Prostate gland (tissue), 2 donors: ENCODE data around the gene VAMP5.

Experiments used
- CTCF ChIP-seq, 4 experiments: fragments of 200-600 bp in 2 of 4; fragments of 450-650 bp in 2 of 4; sonication (generic) in 2 of 4; IDR thresholded peaks; 1 replicate in 3 of 4; 2 replicates in 1 of 4; pipeline ENCODE4 v1.5.1; 2016 to 2019; ENCODE audit warnings: antibody characterized with exemption in 4 of 4, mild to moderate bottlenecking in 2 of 4, moderate library complexity in 2 of 4
- POLR2AphosphoS5 ChIP-seq: sonication (generic); formaldehyde crosslinking; IDR thresholded peaks from one replicate; pipeline ENCODE4 v1.6.1; 2017; ENCODE audit warnings: antibody characterized with exemption

- no peak for TF ChIP-seq CTCF (IDR thresholded peaks at IDR 0.05)
- TF ChIP-seq POLR2AphosphoS5: no peak
These were observed 8.5 kb upstream of the VAMP5 start for GRCh38 chr2:85575739-85576138.
